Measurements from ENCODE around the gene NCSTN. TPM values are rescaled to one million over a fixed set of nuclear protein-coding genes. Genes with fewer than 3 reads are reported as not detected.

Gene NCSTN
- total RNA-seq, 1 donor from 2014 or later: 108 TPM

- Histone ChIP-seq H3K4me1 (no peaks in the 10 kb centered on the region), H3K27ac (no peak overlapping the region), H3K27me3 (ENCODE audit: low read depth) (no peaks in the 10 kb centered on the region), H3K9me3 (no peaks in the 10 kb centered on the region), H3K36me3 (peaks cover 100% of the 10 kb centered on the region), H3K4me3 (no peak overlapping the region)
- no peak for TF ChIP-seq CTCF (IDR thresholded peaks at IDR 0.05)
- DNase-seq (no peak), ATAC-seq (no peak)
- intact Hi-C loops (cut with DNase I): no loop called here
Measured at GRCh38 chr1:160352555-160352954, 9.4 kb downstream of the NCSTN start.

GRCh38 chr1:160353223-160353622 is 10.0 kb downstream of the NCSTN start:
- intact Hi-C loops (cut with DNase I): no loop called here
- no peaks in the 10 kb centered on the region for H3K27me3 ChIP-seq (ENCODE audit: low read depth)
- DNase-seq (no peak), ATAC-seq (no peak)
- no peaks in the 10 kb centered on the region for H3K9me3 ChIP-seq
- no peak for TF ChIP-seq CTCF (IDR thresholded peaks at IDR 0.05)
- H3K4me1 ChIP-seq: no peaks in the 10 kb centered on the region
- H3K4me3 ChIP-seq: no peak overlapping the region
- peaks cover 100% of the 10 kb centered on the region for H3K36me3 ChIP-seq
- no peak overlapping the region for H3K27ac ChIP-seq

- no peaks in the 10 kb centered on the region for H3K27me3 ChIP-seq (ENCODE audit: low read depth)
- no peak overlapping the region for H3K27ac ChIP-seq
- DNase-seq (no peak), ATAC-seq (no peak)
- H3K4me1 ChIP-seq: no peaks in the 10 kb centered on the region
- H3K9me3 ChIP-seq: no peaks in the 10 kb centered on the region
- H3K4me3 ChIP-seq: no peak overlapping the region
- intact Hi-C loops (cut with DNase I): no loop called here
- TF ChIP-seq CTCF (IDR thresholded peaks at IDR 0.05): peak; percentile 30
- H3K36me3 ChIP-seq: peaks cover 99% of the 10 kb centered on the region
Measured at GRCh38 chr1:160354388-160354985, 11.3 kb downstream of the NCSTN start.

- H3K36me3 ChIP-seq: peaks cover 89% of the 10 kb centered on the region
- no peak for ATAC-seq
- intact Hi-C loops (cut with DNase I): no loop called here
Measured at GRCh38 chr1:160357286-160358002, 14.3 kb downstream of the NCSTN start.

GRCh38 chr1:160358073-160358472 is 14.9 kb downstream of the NCSTN start:
- no peak for ATAC-seq
- no peaks in the 10 kb centered on the region for H3K4me1 ChIP-seq
- peaks cover 82% of the 10 kb centered on the region for H3K36me3 ChIP-seq
- intact Hi-C loops (cut with DNase I): no loop called here
- no peak for TF ChIP-seq CTCF (IDR thresholded peaks at IDR 0.05)
- H3K27me3 ChIP-seq (ENCODE audit: low read depth): no peaks in the 10 kb centered on the region
- H3K27ac ChIP-seq: no peak overlapping the region
- no peaks in the 10 kb centered on the region for H3K9me3 ChIP-seq
- H3K4me3 ChIP-seq: no peak overlapping the region
- no peak for DNase-seq

More at GRCh38 chr1:160357286-160358002, 14.3 kb downstream of the NCSTN start:
- Histone ChIP-seq H3K9me3 (no peaks in the 10 kb centered on the region), H3K4me1 (no peaks in the 10 kb centered on the region), H3K27ac (no peak overlapping the region), H3K27me3 (ENCODE audit: low read depth) (no peaks in the 10 kb centered on the region), H3K4me3 (no peak overlapping the region)
- no peak for TF ChIP-seq CTCF (IDR thresholded peaks at IDR 0.05)
- DNase-seq: no peak
